GM21515 (cell line): ENCODE measurements around the gene CD96.
A peak's percentile ranks its signal among the peaks of the same experiment; 100 is the strongest.
"Not testable (repeated sequence)": the region's sequence is repeated elsewhere in the genome, so short reads cannot be mapped to it uniquely, and the experiment has no call there.

Experiments
- ATAC-seq: cut with Tn5 transposase; IDR thresholded peaks from one replicate; pipeline ENCODE4 v1.9.1; 2021; ENCODE audit not compliant: unreplicated experiment

The CD96 gene

GRCh38 chr3:111618945-111619344 lies 76.9 kb downstream of the CD96 start:
- ATAC-seq = no peak

GRCh38 chr3:111619833-111620232 lies 77.8 kb downstream of the CD96 start:
- ATAC-seq = no peak

GRCh38 chr3:111621535-111621934 lies 79.5 kb downstream of the CD96 start:
- no peak for ATAC-seq

- no peak for ATAC-seq
These were observed 85.1 kb downstream of the CD96 start for GRCh38 chr3:111627092-111627491.

GRCh38 chr3:111629018-111629417 lies 87.0 kb downstream of the CD96 start:
- not testable (repeated sequence) for ATAC-seq

GRCh38 chr3:111630638-111631037 lies 88.6 kb downstream of the CD96 start:
- ATAC-seq = not testable (repeated sequence)

GRCh38 chr3:111635403-111635802 lies 93.4 kb downstream of the CD96 start:
- no peak for ATAC-seq

- no peak for ATAC-seq
These were observed 94.4 kb downstream of the CD96 start for GRCh38 chr3:111636366-111636885.

DNA sequence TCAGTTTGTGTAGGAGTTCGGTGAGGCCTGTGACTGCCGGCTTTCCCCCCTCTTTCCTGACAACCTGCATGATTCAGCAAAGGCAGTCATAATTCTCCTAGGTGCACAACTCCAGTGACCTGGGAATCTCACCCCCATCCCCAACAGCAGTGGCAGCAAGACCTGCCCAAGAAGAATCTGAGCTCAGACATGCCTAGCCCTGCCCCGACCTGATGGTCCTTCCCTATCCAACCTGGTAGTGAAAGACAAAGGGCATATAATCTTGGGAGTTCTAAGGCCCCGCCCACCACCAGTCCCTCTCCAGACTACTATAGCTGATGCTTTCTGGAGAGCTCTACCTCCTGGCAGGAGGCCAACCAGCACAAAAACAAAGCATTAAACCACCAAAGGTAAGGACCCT lies 97.3 kb downstream of the CD96 start:
- ATAC-seq = no peak

- no peak for ATAC-seq
These were observed 107.1 kb downstream of the CD96 start for GRCh38 chr3:111648991-111649579.

DNA sequence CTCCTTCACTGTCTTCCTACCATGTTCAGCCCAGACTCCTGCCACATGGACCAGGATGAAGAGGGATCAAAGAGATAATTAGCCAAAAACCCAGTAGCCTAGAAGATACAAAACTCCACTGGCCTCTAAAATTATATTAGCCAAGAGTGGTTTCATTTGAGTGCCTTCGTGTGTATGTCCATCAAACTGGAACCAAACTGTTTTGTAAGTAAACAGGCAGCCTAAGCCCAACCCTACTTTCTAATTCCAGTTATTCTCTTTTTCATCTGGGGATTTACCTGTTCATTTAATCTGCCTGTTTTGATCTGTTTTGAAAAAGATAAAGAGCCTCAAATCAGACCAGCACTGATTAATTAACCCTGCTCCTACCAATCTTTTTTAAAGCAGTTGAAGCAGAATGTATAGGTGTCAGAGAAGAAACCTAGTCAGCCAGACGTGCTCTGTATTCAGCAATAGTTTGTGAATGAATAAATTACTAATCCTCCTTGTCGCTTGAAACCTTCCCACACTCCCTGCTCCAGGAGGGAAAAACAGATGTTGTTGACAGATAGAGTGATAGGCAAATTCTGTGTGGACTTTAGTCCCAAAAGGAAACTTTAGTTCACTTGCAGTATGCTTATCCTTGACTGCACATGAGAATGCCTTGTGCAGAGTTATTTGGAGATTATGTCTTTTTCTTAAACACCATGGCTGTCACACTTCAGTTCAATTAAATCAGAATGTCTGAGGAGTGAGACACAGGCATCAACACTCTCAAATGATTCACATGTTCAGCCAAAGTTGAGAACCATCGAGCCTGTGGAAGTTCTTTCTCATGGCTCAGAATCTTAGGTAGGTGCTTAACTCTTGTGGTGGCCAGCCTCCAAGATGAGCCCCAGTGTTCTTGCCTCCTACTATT lies 108.6 kb downstream of the CD96 start:
- ATAC-seq = no peak

DNA sequence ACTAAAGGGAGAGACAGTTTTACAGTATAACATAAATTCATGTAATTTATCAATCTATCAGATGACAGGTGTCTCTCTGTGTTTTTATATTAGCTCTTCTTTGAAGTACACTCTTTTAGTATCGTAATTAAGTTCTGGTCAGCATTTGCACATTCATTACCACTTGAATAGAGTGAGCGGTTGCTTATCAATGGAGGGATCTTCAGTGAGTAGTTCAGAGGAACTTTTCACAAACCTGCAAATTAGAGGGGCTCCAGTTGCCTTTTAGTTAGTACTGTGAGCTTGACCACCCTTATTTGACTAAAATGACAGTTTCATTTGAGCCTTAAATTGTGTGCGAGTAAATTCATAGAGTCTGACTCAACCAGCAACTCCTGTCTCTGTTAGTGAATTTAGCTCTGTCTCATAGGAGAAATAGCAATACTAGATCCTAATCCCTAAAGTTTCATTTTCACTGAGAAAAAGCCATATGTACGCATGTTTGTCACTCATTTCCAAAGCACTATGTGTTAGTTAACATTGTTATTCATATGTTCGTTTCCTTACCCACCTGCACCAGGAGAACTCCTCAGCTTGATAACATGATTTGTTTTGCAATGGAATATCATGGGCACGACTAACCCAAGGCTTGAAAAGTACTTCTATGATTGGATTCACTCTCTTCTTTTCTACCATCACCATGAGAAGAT lies 110.6 kb downstream of the CD96 start:
- ATAC-seq = no peak

- ATAC-seq = no peak
These were observed 111.8 kb downstream of the CD96 start for GRCh38 chr3:111653766-111654165.

GRCh38 chr3:111662012-111662411 lies 120.0 kb downstream of the CD96 start:
- ATAC-seq = no peak

- ATAC-seq = no peak
These were observed 120.9 kb downstream of the CD96 start for GRCh38 chr3:111662907-111663306.

- no peak for ATAC-seq
These were observed 124.2 kb downstream of the CD96 start for GRCh38 chr3:111666041-111666735.

DNA sequence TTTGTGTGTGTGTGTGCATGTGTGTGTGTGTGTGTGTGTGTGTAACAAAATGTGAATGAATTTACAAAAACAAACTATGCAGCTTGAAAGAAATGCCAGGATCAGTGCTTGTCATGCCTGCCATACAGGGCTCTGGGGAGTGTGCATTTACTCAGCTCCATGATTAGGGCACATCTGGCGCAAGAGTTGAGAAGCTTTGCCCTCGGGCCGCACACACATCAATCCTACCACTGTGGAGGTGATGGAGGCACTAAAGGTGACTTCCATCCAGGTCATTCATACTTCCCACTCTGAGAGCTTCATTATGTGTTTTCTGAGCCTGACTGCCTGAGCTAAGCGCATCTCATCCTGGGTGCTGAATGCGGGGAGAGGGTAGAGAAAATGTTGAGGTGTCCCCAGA lies 125.2 kb downstream of the CD96 start:
- ATAC-seq = no peak

DNA sequence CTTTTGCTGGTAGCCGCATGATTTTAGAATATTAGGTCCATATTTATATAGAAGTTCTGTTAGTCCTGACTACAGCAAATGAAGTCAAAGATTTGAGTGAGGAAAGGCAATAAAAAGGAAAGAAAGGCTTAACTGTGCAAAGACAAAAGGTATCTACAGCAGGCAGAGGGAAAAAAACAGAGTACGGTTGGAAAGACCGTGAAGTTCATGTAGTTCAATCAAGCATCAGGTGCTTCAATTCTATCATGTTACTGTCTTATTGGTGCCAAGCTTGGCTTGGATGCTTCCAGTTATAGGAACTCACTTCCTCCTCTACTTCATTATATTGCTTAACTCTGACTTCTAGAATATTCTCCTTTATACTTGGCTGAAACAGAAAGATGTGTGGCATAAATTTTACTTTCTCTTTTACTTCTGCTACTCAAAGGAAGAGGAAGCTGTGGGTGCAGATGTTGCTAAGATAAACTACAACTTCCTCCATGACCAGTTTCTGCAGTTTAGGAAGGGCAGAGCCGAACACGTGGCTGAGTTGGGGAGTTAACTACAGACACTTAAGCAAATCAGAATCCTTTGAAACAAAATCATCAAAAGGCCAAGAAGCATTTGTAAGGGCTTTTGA lies 125.7 kb downstream of the CD96 start:
- ATAC-seq = peak; percentile 98

GRCh38 chr3:111668326-111668725 lies 126.3 kb downstream of the CD96 start:
- no peak for ATAC-seq

DNA sequence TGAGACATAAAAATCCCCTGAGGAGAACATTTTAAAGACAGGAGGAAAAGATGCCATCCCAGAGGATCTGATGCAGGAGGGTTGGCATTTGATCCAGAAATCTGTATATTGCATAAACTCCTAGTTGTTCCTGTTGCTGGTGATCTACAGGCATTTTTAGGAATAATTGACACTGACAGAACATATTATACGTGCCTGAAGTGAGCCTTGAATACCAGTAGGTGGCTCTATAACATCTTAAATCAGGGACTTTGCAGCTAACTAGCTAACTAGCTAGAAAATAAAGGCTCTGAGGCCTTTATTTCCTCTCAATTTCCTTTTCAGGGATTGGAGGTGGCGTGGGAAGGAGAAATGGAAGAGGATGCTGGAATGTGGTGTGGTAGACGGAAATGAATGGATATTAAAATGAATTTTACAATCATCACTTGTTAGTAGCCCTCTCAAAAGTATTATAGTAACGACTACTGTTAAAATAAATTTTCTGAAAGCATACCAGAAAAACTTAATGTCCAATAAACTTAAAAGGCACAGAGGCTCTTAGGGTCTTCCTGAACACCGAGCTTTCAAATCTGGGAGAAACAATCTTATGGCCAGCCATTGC lies 127.0 kb downstream of the CD96 start:
- peak; percentile 40 for ATAC-seq
